ENCODE data around the gene ZNF346. TPM values are rescaled to one million over a fixed set of nuclear protein-coding genes. Genes with fewer than 3 reads are reported as not detected.

ZNF346 gene
- total and polyA plus RNA-seq, 2 experiments from 2014 or later, result 13.8 to 21.4 TPM

- DNase-seq (ENCODE audit: low spot score), result no peak
- Histone ChIP-seq H3K4me2 (no peak overlapping the region), H3K4me1 (ENCODE audit: insufficient read depth) (no peaks in the 10 kb centered on the region), H3K9me3 (ENCODE audit: low read depth) (no peaks in the 10 kb centered on the region), H3K27me3 (no peaks in the 10 kb centered on the region), H3K36me3 (replicated peaks; ENCODE audit: insufficient read depth, low read depth) (no peaks in the 10 kb centered on the region), H3K79me2 (no peaks in the 10 kb centered on the region), H4K20me1 (ENCODE audit: insufficient read depth, poor library complexity, severe bottlenecking) (no peaks in the 10 kb centered on the region), H3K9me2 (replicated peaks; ENCODE audit: insufficient read depth) (no peaks in the 10 kb centered on the region), H3K4me3 (no peak overlapping the region), H3K27ac (no peak overlapping the region), H2AFZ (no peak overlapping the region)
- WGBS (ENCODE audit: low lambda C conversion rate, missing lambda C conversion rate), result 94% methylated on average over 5 of the region's 5 CpGs
- TF ChIP-seq CTCF (IDR thresholded peaks at IDR 0.05; ENCODE audit: poor library complexity) (no peak), EZH2 (IDR thresholded peaks at IDR 0.05; ENCODE audit: borderline replicate concordance) (no peak), EZH2phosphoT487 (IDR thresholded peaks at IDR 0.05; ENCODE audit: low read depth, severe bottlenecking, unreplicated experiment) (no peak)
Observed at GRCh38 chr5:177049285-177049684, 26.8 kb downstream of the ZNF346 start.

GRCh38 chr5:177064500-177065277, 42.2 kb downstream of the ZNF346 start:
- H2AFZ ChIP-seq, result no peak overlapping the region
- no peak for DNase-seq (ENCODE audit: low spot score)
- no peaks in the 10 kb centered on the region for H3K36me3 ChIP-seq (replicated peaks; ENCODE audit: insufficient read depth, low read depth)
- no peak for TF ChIP-seq EZH2phosphoT487 (IDR thresholded peaks at IDR 0.05; ENCODE audit: low read depth, severe bottlenecking, unreplicated experiment)
- H3K27ac ChIP-seq, result peak overlapping the region; percentile 86
- WGBS (ENCODE audit: low lambda C conversion rate, missing lambda C conversion rate), result 99% methylated on average over 12 of the region's 12 CpGs
- H3K4me2 ChIP-seq, result no peak overlapping the region
- no peaks in the 10 kb centered on the region for H3K9me2 ChIP-seq (replicated peaks; ENCODE audit: insufficient read depth)
- no peaks in the 10 kb centered on the region for H3K9me3 ChIP-seq (ENCODE audit: low read depth)
- H3K79me2 ChIP-seq, result no peaks in the 10 kb centered on the region
- H4K20me1 ChIP-seq (ENCODE audit: insufficient read depth, poor library complexity, severe bottlenecking), result no peaks in the 10 kb centered on the region
- no peaks in the 10 kb centered on the region for H3K27me3 ChIP-seq
- peaks cover 3% of the 10 kb centered on the region for H3K4me1 ChIP-seq (ENCODE audit: insufficient read depth)
- H3K4me3 ChIP-seq, result no peak overlapping the region

- Histone ChIP-seq H3K4me2 (no peak overlapping the region), H3K27ac (peak overlapping the region; percentile 86), H3K9me2 (replicated peaks; ENCODE audit: insufficient read depth) (no peaks in the 10 kb centered on the region), H3K4me3 (no peak overlapping the region), H2AFZ (no peak overlapping the region), H3K9me3 (ENCODE audit: low read depth) (no peaks in the 10 kb centered on the region), H3K79me2 (no peaks in the 10 kb centered on the region), H4K20me1 (ENCODE audit: insufficient read depth, poor library complexity, severe bottlenecking) (no peaks in the 10 kb centered on the region), H3K4me1 (ENCODE audit: insufficient read depth) (peaks cover 3% of the 10 kb centered on the region), H3K36me3 (replicated peaks; ENCODE audit: insufficient read depth, low read depth) (no peaks in the 10 kb centered on the region), H3K27me3 (no peaks in the 10 kb centered on the region)
- WGBS (ENCODE audit: low lambda C conversion rate, missing lambda C conversion rate), result 69% methylated on average over 6 of the region's 6 CpGs
- no peak for TF ChIP-seq EZH2 (IDR thresholded peaks at IDR 0.05; ENCODE audit: borderline replicate concordance)
- TF ChIP-seq CTCF (IDR thresholded peaks at IDR 0.05; ENCODE audit: poor library complexity), result no peak
- no peak for TF ChIP-seq EZH2phosphoT487 (IDR thresholded peaks at IDR 0.05; ENCODE audit: low read depth, severe bottlenecking, unreplicated experiment)
- no peak for DNase-seq (ENCODE audit: low spot score)
Observed at GRCh38 chr5:177065491-177065890, 43.0 kb downstream of the ZNF346 start.

GRCh38 chr5:177066224-177066623, 43.7 kb downstream of the ZNF346 start:
- no peaks in the 10 kb centered on the region for H4K20me1 ChIP-seq (ENCODE audit: insufficient read depth, poor library complexity, severe bottlenecking)
- no peaks in the 10 kb centered on the region for H3K9me2 ChIP-seq (replicated peaks; ENCODE audit: insufficient read depth)
- TF ChIP-seq EZH2phosphoT487 (IDR thresholded peaks at IDR 0.05; ENCODE audit: low read depth, severe bottlenecking, unreplicated experiment) (no peak), EZH2 (IDR thresholded peaks at IDR 0.05; ENCODE audit: borderline replicate concordance) (no peak), CTCF (IDR thresholded peaks at IDR 0.05; ENCODE audit: poor library complexity) (no peak)
- peak overlapping the region; percentile 86 for H3K27ac ChIP-seq
- H3K9me3 ChIP-seq (ENCODE audit: low read depth), result no peaks in the 10 kb centered on the region
- no peak overlapping the region for H2AFZ ChIP-seq
- no peaks in the 10 kb centered on the region for H3K36me3 ChIP-seq (replicated peaks; ENCODE audit: insufficient read depth, low read depth)
- H3K4me3 ChIP-seq, result no peak overlapping the region
- no peak overlapping the region for H3K4me2 ChIP-seq
- H3K4me1 ChIP-seq (ENCODE audit: insufficient read depth), result peaks cover 3% of the 10 kb centered on the region
- WGBS (ENCODE audit: low lambda C conversion rate, missing lambda C conversion rate), result 100% methylated on average over 2 of the region's 2 CpGs
- no peaks in the 10 kb centered on the region for H3K79me2 ChIP-seq
- no peak for DNase-seq (ENCODE audit: low spot score)
- no peaks in the 10 kb centered on the region for H3K27me3 ChIP-seq
